ENCODE measurements around the gene EIF5A. TPM values are rescaled to one million over a fixed set of nuclear protein-coding genes. Genes with fewer than 3 reads are reported as not detected.

Gene EIF5A
- total and polyA plus RNA-seq, 2 experiments from 2014 or later, result 267 to 693 TPM

GRCh38 chr17:7260651-7261378 lies 46.6 kb upstream of the EIF5A start:
- H3K4me1 ChIP-seq (ENCODE audit: insufficient read depth), result peaks cover 34% of the 10 kb centered on the region
- H3K9me3 ChIP-seq (ENCODE audit: low read depth), result no peaks in the 10 kb centered on the region
- peak overlapping the region; percentile 61 for H2AFZ ChIP-seq
- H3K9me2 ChIP-seq (replicated peaks; ENCODE audit: insufficient read depth), result no peaks in the 10 kb centered on the region
- no peaks in the 10 kb centered on the region for H4K20me1 ChIP-seq (ENCODE audit: insufficient read depth, poor library complexity, severe bottlenecking)
- 7% methylated on average over 40 of the region's 54 CpGs for WGBS (ENCODE audit: low lambda C conversion rate, missing lambda C conversion rate)
- H3K4me2 ChIP-seq, result peak overlapping the region; percentile 78
- peak overlapping the region; percentile 94 for H3K27ac ChIP-seq
- peaks cover 49% of the 10 kb centered on the region for H3K79me2 ChIP-seq
- peak overlapping the region; percentile 87 for H3K4me3 ChIP-seq
- H3K27me3 ChIP-seq, result peaks cover 5% of the 10 kb centered on the region
- TF ChIP-seq CTCF (IDR thresholded peaks at IDR 0.05; ENCODE audit: poor library complexity) (no peak), EZH2 (IDR thresholded peaks at IDR 0.05; ENCODE audit: borderline replicate concordance) (no peak)
- DNase-seq (ENCODE audit: low spot score), result peak; percentile 83
- H3K36me3 ChIP-seq (replicated peaks; ENCODE audit: insufficient read depth, low read depth), result no peaks in the 10 kb centered on the region

DNA sequence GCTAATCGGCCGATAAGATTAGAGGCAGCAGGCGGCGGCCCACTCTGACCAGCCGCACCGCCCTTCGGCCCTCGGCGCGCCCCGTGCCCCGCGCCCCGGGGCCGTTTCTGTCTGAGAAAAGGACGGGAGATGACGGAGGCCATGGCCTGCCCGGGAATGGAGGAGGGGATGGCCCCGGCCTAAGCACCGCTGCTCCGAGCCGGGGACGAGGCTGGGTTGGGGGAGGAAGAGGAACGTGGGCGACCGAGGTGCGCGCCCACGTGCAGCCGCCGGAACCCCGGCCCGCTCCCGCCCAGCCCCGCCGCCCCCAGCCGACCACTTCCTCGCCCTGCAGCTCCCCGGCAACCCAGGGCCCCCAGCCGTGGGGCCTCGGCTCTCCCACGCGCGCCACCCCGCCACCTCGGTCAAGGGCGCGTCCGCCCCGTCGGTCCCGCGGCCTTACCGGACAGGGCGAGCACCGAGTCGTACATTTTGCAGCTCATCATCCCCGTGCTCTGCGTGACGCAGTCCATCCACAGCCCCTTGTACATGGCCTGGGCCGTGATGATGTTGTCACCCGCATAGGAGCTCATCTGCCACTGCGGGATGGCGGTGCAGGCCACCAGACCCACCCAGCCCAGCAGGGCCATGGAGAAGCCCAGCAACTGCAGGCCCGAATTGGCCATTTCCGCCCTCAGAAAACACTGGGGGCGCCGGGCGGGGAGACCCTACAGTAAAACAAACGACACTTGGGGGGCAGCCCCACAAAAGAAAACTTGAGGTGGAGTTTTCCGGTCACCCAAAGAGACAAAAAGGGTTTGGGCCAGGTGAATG lies 45.8 kb upstream of the EIF5A start:
- Histone ChIP-seq H3K9me3 (ENCODE audit: low read depth) (no peaks in the 10 kb centered on the region), H4K20me1 (ENCODE audit: insufficient read depth, poor library complexity, severe bottlenecking) (no peaks in the 10 kb centered on the region), H2AFZ (peak overlapping the region; percentile 61), H3K79me2 (peaks cover 41% of the 10 kb centered on the region), H3K27me3 (peaks cover 5% of the 10 kb centered on the region), H3K4me1 (ENCODE audit: insufficient read depth) (peaks cover 34% of the 10 kb centered on the region), H3K36me3 (replicated peaks; ENCODE audit: insufficient read depth, low read depth) (no peaks in the 10 kb centered on the region), H3K9me2 (replicated peaks; ENCODE audit: insufficient read depth) (no peaks in the 10 kb centered on the region), H3K4me3 (peak overlapping the region; percentile 87), H3K4me2 (peak overlapping the region; percentile 78), H3K27ac (peak overlapping the region; percentile 94)
- TF ChIP-seq EZH2 (IDR thresholded peaks at IDR 0.05; ENCODE audit: borderline replicate concordance) (no peak), EZH2phosphoT487 (IDR thresholded peaks at IDR 0.05; ENCODE audit: low read depth, severe bottlenecking, unreplicated experiment) (peak; percentile 30)
- DNase-seq (ENCODE audit: low spot score), result peak; percentile 38
- 6% methylated on average over 45 of the region's 71 CpGs for WGBS (ENCODE audit: low lambda C conversion rate, missing lambda C conversion rate)

DNA sequence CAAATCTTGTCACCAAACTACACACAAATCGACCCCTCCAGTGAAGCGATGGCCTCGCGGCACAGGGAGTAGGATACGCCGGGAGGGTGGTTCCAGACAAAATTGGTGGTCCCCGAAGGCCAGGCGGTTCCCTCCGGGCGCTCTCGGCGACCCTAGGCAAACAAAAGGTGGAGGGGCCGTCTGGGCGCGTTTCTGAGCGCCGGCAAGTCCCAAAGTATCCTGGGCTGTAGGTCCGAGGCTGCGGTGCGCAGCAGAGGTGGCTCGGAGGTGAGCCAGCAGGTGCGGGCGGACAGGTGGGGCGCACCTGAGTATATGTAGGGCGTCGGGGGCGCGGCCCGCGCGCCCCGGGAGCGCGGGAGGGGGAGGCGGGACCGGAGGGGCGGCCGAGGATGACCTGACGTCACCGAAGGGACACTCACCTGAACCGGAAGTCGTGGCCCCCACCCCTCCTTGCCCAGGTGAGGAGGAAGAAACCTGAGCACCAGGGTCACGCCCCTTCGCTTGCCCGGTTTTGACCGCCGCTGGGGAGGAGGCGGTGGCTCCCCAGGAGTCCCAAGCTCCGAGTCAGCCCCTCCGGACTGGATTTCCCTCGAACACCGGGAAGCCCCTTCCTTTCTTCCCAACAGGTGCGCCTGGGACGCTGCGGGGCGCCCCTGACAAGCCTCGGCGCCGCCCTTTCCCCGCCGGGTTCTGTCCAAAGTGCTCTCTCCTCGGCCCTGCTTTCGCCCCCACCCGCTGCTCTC lies 45.1 kb upstream of the EIF5A start, which contains the start of gene CLDN7:
TSS of gene CLDN7 (minus strand) at position 287 of the 743 bp plus-strand sequence. CDS start 435 bp downstream, outside the sequence.
- TF ChIP-seq EZH2phosphoT487 (IDR thresholded peaks at IDR 0.05; ENCODE audit: low read depth, severe bottlenecking, unreplicated experiment), result peak; percentile 23
- no peak for TF ChIP-seq EZH2 (IDR thresholded peaks at IDR 0.05; ENCODE audit: borderline replicate concordance)
- peak; percentile 28 for TF ChIP-seq CTCF (IDR thresholded peaks at IDR 0.05; ENCODE audit: poor library complexity)
- Histone ChIP-seq H3K4me2 (peak within 1 kb of the TSS; percentile 85), H3K9me2 (replicated peaks; ENCODE audit: insufficient read depth) (no peaks in the 10 kb centered on the region), H2AFZ (peak within 1 kb of the TSS; percentile 67), H3K36me3 (replicated peaks; ENCODE audit: insufficient read depth, low read depth) (no peaks in the 10 kb centered on the region), H3K27ac (peak within 1 kb of the TSS; percentile 98), H4K20me1 (ENCODE audit: insufficient read depth, poor library complexity, severe bottlenecking) (no peaks in the 10 kb centered on the region), H3K4me3 (peak within 1 kb of the TSS; percentile 87), H3K9me3 (ENCODE audit: low read depth) (no peaks in the 10 kb centered on the region), H3K27me3 (peaks cover 5% of the 10 kb centered on the region), H3K4me1 (ENCODE audit: insufficient read depth) (peaks cover 34% of the 10 kb centered on the region), H3K79me2 (peaks cover 34% of the 10 kb centered on the region)
- 3% methylated on average over 36 of the region's 64 CpGs for WGBS (ENCODE audit: low lambda C conversion rate, missing lambda C conversion rate)
- peak; percentile 95 for DNase-seq (ENCODE audit: low spot score)

Measured in hepatocyte (in vitro differentiated cells).